K562 (cell line): ENCODE data around the gene ZNF768. TPM values are rescaled to one million over a fixed set of nuclear protein-coding genes. Genes with fewer than 3 reads are reported as not detected.

Experiments
- ESRRA ChIP-seq: fragments of 450-650 bp; IDR thresholded peaks from 2 replicates; pipeline ENCODE4 v1.6.1; 2014; ENCODE audit warnings: low read depth, mild to moderate bottlenecking, moderate library complexity, borderline replicate concordance
- HDAC2 ChIP-seq: fragments of 450-650 bp; IDR thresholded peaks from 2 replicates; pipeline ENCODE4 v1.6.1; 2016; ENCODE audit warnings: mild to moderate bottlenecking
- HNRNPL ChIP-seq: fragments of 200-400 bp; formaldehyde crosslinking; IDR thresholded peaks from 2 replicates; pipeline ENCODE4 v1.6.1; 2017; ENCODE audit warnings: low read depth, mild to moderate bottlenecking, low read length
- L3MBTL2 ChIP-seq: fragments of 450-650 bp; IDR thresholded peaks from 2 replicates; pipeline ENCODE4 v1.6.1; 2016; ENCODE audit warnings: mild to moderate bottlenecking, moderate library complexity
- MTA1 ChIP-seq: fragments of 450-650 bp; IDR thresholded peaks from 2 replicates; pipeline ENCODE4 v1.6.1; 2017; ENCODE audit warnings: borderline replicate concordance
- NR3C1 ChIP-seq: sonication (generic); formaldehyde crosslinking; IDR thresholded peaks from 2 replicates; pipeline ENCODE4 v1.8.1; 2022; ENCODE audit warnings: missing genetic modification reagents
- PHF21A ChIP-seq: fragments of 450-650 bp; IDR thresholded peaks from 2 replicates; pipeline ENCODE4 v1.6.1; 2017; ENCODE audit warnings: low read depth, borderline replicate concordance
- RBM25 ChIP-seq: fragments of 200-400 bp; formaldehyde crosslinking; IDR thresholded peaks from 2 replicates; pipeline ENCODE4 v1.6.1; 2018; ENCODE audit warnings: low read length, low read depth, moderate library complexity; ENCODE audit not compliant: severe bottlenecking
- ZC3H11A ChIP-seq: IDR thresholded peaks from 2 replicates; pipeline ENCODE4 v1.6.1; 2012; ENCODE audit warnings: low read depth, low read length, improper control_type of control experiment
- ZKSCAN1 ChIP-seq: fragments of 150-350 bp; IDR thresholded peaks from 2 replicates; pipeline ENCODE4 v1.6.1; 2016; ENCODE audit warnings: low read depth, low read length
- polyA plus RNA-seq, 8 experiments: library from polyadenylated mRNA; depleted of rRNA in 4 of 8; stranded (reverse) in 5 of 8; unstranded in 3 of 8; fragments of >200 nt; fragmentation: Nextera tagmentation in 2 of 8; fragmentation: Illumina TruSeq in 1 of 8; extraction: Ambion mirVana in 2 of 8; extraction: Trizol in 1 of 8; gene quantifications; 2 replicates each; pipeline versions ENCODE4 v1.2.1 to v1.2.3, GENCODE V29; 2011 to 2014; ENCODE audit warnings: inconsistent platforms in 1 of 8, missing spikeins in 1 of 8
- total RNA-seq, 7 experiments: library from RNA; depleted of rRNA in 6 of 7; stranded (reverse); fragments of >200 nt in 6 of 7; fragmentation: Illumina TruSeq in 2 of 7; extraction: Trizol in 2 of 7; gene quantifications; 2 replicates each; pipeline versions ENCODE4 v1.2.1 to v1.2.3, GENCODE V29; 2011 to 2021; ENCODE audit warnings: low replicate concordance in 1 of 7
- TF ChIP-seq, protein P1 (sequence below): fragments of 250-450 bp; sonication (Bioruptor Pico); IDR thresholded peaks from 2 replicates; pipeline ENCODE4 v1.5.1; 2021; ENCODE audit warnings: mild to moderate bottlenecking
- TF ChIP-seq, protein P2 (sequence below): IDR thresholded peaks from 2 replicates; pipeline ENCODE4 v1.6.1; 2011; ENCODE audit not compliant: insufficient read length; ENCODE audit errors: extremely low read depth
- TF ChIP-seq, protein P3 (sequence below), 2 experiments: IDR thresholded peaks; 2 replicates each; pipeline ENCODE4 v1.6.1; 2011; ENCODE audit warnings: borderline replicate concordance in 1 of 2, control low read depth in 1 of 2, low read depth in 1 of 2, low read length in 1 of 2, mild to moderate bottlenecking in 1 of 2, mixed read lengths in 1 of 2, moderate library complexity in 1 of 2; ENCODE audit not compliant: insufficient read depth in 1 of 2, insufficient read length in 1 of 2, poor library complexity in 1 of 2, severe bottlenecking in 1 of 2; ENCODE audit errors: extremely low read depth in 1 of 2
- TF ChIP-seq, protein P4 (sequence below), 2 experiments: IDR thresholded peaks; 2 replicates each; pipeline ENCODE4 v1.6.1; 2012; ENCODE audit warnings: improper control_type of control experiment in 2 of 2, low read depth in 2 of 2, low read length in 2 of 2, borderline replicate concordance in 1 of 2
- TF ChIP-seq, protein P5 (sequence below): sonication (generic); formaldehyde crosslinking; IDR thresholded peaks from 2 replicates; pipeline ENCODE4 v1.8.0; 2022; ENCODE audit warnings: missing genetic modification reagents, mild to moderate bottlenecking, moderate library complexity, borderline replicate concordance
- TF ChIP-seq, protein P6 (sequence below): fragments of 450-650 bp; formaldehyde crosslinking; IDR thresholded peaks from 2 replicates; pipeline ENCODE4 v1.4.0; 2020; ENCODE audit warnings: mild to moderate bottlenecking

The ZNF768 gene
- total and polyA plus RNA-seq, 9 of the 15 experiments (the other 6 are each of a cell fraction or from before 2014, with no cell fraction given), result 0.13 to 50.7 (median 26.9) TPM

DNA sequence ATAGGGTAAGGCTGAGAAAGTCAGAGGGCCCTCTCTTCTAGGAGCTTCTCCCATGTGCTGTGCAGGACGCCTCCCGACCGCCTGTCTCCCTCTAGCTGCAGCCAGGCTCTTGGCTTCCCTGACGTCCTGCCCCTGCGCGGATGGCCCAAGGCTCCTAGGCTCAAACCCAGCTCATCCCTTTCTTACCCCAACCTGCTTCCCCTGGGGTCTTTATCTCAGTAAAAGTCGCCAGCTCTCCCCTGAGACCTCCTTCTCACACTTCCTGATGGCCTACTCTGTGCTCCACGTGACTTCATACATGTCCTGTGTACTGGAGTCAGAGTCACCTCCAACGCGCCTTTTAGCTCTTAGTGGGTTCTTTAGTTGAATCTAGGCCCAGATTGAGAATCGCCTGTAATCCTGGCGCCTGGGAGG, 9.4 kb upstream of the ZNF768 start (continued):
- TF ChIP-seq, protein P1, sequence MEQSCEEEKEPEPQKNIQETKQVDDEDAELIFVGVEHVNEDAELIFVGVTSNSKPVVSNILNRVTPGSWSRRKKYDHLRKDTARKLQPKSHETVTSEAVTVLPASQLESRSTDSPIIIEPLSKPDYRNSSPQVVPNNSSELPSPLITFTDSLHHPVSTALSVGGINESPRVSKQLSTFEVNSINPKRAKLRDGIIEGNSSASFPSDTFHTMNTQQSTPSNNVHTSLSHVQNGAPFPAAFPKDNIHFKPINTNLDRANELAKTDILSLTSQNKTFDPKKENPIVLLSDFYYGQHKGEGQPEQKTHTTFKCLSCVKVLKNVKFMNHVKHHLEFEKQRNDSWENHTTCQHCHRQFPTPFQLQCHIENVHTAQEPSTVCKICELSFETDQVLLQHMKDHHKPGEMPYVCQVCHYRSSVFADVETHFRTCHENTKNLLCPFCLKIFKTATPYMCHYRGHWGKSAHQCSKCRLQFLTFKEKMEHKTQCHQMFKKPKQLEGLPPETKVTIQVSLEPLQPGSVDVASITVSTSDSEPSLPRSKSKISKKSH (CRISPR knock-in tag), result no peak
- TF ChIP-seq HNRNPL (no peak), PHF21A (0 out of 2 replicates have a peak, but pooled peaks have one; percentile 10), HDAC2 (peak; percentile 64; the same call in 1 of the 2 replicates), RBM25 (no peak), NR3C1 (CRISPR knock-in tag) (no peak), ZKSCAN1 (peak; percentile 99), ZC3H11A (no peak), MTA1 (0 out of 2 replicates have a peak, but pooled peaks have one; percentile 10), L3MBTL2 (peak; percentile 85), ESRRA (peak; percentile 32; the same call in 1 of the 2 replicates)
- TF ChIP-seq, protein P2, sequence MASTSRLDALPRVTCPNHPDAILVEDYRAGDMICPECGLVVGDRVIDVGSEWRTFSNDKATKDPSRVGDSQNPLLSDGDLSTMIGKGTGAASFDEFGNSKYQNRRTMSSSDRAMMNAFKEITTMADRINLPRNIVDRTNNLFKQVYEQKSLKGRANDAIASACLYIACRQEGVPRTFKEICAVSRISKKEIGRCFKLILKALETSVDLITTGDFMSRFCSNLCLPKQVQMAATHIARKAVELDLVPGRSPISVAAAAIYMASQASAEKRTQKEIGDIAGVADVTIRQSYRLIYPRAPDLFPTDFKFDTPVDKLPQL, result peak; percentile 45
- TF ChIP-seq, protein P3, sequence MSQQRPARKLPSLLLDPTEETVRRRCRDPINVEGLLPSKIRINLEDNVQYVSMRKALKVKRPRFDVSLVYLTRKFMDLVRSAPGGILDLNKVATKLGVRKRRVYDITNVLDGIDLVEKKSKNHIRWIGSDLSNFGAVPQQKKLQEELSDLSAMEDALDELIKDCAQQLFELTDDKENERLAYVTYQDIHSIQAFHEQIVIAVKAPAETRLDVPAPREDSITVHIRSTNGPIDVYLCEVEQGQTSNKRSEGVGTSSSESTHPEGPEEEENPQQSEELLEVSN (IDR thresholded peaks at IDR 0.05; ENCODE audit: borderline replicate concordance in 1 of 2, extremely low read depth in 1 of 2, insufficient read depth in 1 of 2, insufficient read length in 1 of 2, low read depth in 1 of 2, low read length in 1 of 2, poor library complexity in 1 of 2, severe bottlenecking in 1 of 2), result peak; percentile 88 to 92
- TF ChIP-seq, protein P4, sequence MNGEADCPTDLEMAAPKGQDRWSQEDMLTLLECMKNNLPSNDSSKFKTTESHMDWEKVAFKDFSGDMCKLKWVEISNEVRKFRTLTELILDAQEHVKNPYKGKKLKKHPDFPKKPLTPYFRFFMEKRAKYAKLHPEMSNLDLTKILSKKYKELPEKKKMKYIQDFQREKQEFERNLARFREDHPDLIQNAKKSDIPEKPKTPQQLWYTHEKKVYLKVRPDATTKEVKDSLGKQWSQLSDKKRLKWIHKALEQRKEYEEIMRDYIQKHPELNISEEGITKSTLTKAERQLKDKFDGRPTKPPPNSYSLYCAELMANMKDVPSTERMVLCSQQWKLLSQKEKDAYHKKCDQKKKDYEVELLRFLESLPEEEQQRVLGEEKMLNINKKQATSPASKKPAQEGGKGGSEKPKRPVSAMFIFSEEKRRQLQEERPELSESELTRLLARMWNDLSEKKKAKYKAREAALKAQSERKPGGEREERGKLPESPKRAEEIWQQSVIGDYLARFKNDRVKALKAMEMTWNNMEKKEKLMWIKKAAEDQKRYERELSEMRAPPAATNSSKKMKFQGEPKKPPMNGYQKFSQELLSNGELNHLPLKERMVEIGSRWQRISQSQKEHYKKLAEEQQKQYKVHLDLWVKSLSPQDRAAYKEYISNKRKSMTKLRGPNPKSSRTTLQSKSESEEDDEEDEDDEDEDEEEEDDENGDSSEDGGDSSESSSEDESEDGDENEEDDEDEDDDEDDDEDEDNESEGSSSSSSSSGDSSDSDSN (IDR thresholded peaks at IDR 0.05; ENCODE audit: borderline replicate concordance in 1 of 2, low read depth in 2 of 2, low read length in 2 of 2), result 0 out of 4 replicates have a peak, but pooled peaks of 1 of the 2 experiments have one; percentile 48
- TF ChIP-seq, protein P5, sequence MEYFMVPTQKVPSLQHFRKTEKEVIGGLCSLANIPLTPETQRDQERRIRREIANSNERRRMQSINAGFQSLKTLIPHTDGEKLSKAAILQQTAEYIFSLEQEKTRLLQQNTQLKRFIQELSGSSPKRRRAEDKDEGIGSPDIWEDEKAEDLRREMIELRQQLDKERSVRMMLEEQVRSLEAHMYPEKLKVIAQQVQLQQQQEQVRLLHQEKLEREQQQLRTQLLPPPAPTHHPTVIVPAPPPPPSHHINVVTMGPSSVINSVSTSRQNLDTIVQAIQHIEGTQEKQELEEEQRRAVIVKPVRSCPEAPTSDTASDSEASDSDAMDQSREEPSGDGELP, result peak; percentile 45; the same call in 1 of the 2 replicates
- TF ChIP-seq, protein P6, sequence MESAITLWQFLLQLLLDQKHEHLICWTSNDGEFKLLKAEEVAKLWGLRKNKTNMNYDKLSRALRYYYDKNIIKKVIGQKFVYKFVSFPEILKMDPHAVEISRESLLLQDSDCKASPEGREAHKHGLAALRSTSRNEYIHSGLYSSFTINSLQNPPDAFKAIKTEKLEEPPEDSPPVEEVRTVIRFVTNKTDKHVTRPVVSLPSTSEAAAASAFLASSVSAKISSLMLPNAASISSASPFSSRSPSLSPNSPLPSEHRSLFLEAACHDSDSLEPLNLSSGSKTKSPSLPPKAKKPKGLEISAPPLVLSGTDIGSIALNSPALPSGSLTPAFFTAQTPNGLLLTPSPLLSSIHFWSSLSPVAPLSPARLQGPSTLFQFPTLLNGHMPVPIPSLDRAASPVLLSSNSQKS (CRISPR knock-in tag), result no peak
